COR-L47 (cell line): ENCODE results near the gene PALM3.
"Not testable (repeated sequence)": the region's sequence is repeated elsewhere in the genome, so short reads cannot be mapped to it uniquely, and the experiment has no call there.

Experiments used
- DNase-seq: peaks from one replicate; lab custom pipeline; 2025; lab: John Stamatoyannopoulos, UW

PALM3 gene

GRCh38 chr19:14031719-14032480 is 30.0 kb downstream of the PALM3 start, which contains the start of gene IL27RA:
Gene IL27RA, plus strand, starts transcription at chr19:14031762. Its CDS starts 111 bp downstream, at chr19:14031873.
- peak; percentile 54 for DNase-seq

GRCh38 chr19:14030997-14031718 is 30.7 kb downstream of the PALM3 start:
- DNase-seq: no peak

GRCh38 chr19:14028901-14029300 is 33.0 kb downstream of the PALM3 start:
- no peak for DNase-seq

GRCh38 chr19:14027856-14028450 is 33.9 kb downstream of the PALM3 start, which contains the start of gene RLN3:
Gene RLN3, plus strand, starts transcription at chr19:14028148. Its CDS starts 57 bp downstream, at chr19:14028205.
- DNase-seq: no peak

- not testable (repeated sequence) for DNase-seq
Measured at GRCh38 chr19:14026652-14027192, 35.2 kb downstream of the PALM3 start.

DNA sequence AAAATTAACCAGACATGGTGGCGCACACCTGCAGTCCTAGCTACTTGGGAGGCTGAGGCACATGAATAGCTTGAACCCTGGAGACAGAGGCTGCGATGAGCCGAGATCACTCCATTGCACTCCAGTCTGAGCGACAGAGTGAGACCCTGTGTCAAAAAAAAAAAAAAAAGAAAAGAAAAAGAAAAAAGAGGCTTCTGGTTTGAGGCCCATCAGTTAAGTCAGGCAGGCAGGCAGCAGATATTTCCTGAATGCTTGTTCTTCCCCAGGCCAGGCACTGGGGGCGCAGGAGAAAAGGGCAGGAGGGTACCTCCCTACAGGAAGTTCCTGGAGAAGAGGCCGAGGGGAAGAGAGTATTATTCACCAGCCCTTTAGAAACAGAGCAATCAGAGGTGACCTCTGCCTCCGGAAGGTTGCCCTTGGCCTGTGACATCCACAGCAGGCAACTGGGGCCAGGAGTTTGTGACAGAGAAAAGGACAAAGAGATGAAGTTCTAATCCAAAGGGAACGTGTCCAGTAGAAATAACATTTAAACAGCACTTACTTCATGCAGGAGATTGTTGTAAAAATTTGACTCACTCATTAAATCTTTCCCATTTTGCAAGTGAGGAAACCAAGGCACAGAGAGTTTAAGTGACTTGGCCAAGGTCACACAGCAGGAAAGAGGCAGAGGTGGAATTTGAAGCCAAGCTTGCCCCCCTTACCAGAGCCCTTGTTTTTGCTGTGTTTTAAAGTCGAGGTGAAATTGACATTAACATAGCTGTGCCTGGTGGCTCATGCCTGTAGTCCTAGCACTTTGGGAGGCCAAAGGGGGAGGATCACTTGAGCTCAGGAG is 38.3 kb downstream of the PALM3 start:
- no peak for DNase-seq

DNA sequence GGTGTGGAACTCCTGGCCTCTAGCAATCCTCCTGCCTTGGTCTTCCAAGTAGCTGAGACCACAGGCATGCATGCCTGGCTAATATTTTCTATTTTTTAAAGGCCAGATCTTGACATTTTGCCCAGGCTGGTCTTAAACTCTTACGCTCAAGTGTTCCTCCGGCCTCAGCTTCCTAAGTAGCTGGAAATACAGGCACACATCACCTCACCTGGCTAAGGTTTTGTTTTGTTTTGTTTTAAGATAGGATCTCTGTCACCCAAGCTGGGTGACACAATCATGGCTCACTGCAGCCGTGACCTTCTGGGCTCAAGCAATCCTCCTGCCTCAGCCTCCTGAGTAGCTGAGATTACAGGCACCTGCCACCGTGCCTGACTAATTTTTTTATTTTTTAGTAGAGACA is 39.4 kb downstream of the PALM3 start:
- no peak for DNase-seq

DNA sequence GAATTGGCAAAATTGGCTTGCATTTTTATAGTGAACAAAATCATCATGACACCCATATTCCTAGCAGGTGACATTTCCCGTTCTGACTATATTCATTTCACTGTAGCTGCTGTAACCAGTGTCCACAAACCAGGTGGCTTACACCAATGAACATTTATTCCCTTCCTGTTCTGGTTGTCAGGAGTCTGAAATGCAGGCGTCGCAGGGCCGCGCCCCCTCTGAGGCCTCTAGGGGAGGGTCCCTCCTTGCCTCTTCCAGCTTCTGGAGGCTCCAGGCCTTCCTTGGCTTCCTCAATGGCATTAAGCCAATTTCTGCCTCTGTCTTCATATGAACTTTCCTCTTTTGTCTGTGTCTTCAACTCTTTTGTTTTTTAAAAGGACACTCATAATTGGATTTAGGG is 40.4 kb downstream of the PALM3 start:
- DNase-seq: no peak

GRCh38 chr19:14019739-14020138 is 42.1 kb downstream of the PALM3 start:
- not testable (repeated sequence) for DNase-seq

GRCh38 chr19:14019100-14019499 is 42.8 kb downstream of the PALM3 start:
- no peak for DNase-seq

DNA sequence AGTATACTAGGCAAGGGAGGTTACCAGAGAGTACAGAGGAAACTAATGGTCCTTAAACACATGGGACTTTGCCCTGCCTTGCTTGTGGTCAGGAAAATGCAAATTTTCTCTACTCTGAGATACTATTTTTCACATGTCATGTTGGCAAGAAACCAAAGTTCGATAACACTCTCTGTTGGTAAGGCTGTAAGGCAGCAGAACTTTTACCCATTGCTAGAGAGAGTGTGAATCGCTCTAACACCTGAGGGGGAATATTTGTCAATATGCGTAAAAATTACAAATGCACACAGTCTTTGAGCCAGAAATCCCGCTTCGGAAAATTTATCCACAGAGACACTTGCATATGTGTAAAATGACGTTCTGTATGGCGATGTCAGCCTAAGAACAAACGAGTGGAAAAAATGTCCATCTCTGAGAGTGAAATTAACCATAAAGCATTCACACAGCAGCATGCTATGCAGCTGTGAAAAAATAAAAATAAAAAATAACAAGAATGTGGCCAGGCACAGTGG is 46.3 kb downstream of the PALM3 start:
- no peak for DNase-seq

DNA sequence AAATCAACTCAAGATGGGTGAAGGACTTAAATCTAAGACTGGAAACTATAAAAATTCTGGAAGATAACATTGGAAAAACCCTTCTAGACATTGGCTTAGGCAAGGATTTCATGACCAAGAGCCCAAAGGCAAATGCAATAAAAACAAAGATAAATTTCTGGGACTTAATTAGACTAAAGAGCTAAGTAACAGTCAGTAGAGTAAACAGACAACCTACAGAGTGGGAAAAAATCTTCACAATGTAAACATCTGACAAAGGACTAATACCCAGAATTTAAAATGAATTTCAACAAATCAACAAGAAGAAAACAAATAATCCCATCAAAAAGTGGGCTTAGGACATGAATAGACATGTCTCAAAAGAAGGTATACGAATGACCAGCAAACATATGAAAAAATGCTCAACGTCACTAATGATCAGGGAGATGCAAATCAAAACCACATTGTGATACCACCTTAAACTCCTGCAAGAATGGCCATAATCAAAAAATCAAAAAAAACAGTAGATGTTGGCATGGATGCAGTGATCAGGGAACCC is 49.4 kb downstream of the PALM3 start:
- no peak for DNase-seq

DNA sequence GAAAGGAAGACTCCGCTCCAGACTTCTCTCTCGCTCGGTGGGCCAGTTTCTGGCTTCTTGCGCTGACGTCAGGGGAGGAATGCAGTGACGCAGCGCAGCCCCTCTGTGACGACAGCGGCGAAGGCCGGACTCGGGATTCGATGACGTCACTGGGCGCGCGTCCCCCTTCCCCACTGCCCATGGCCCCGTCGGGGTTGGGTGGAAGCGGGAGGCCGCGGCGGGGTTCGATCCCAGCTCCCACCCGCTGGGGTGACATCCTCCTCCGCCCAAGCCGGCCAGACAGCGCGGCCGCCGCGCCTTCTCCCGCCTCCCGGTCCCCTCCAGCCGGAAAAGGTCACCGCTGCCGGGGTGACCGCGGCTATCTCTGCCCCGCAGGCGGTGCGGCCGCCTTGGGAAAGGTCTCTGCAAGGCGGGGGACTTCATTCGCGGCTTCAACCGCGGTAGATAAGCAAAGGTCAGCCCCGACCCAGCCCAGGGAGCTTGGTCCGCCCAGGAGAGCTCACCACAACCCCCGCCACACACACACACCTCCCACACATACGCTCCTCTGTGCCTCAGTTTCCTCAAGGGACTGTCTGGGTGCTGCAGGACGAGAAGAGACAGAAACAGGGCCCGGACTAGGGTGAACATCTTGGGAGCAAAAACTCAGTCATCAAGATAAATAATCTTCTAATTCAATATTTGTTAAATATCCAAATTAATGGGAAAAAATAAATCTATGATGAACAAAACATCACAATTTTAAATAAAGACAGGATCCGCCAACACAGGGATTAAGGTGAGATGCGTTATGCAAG is 54.9 kb downstream of the PALM3 start:
- peak; percentile 94 for DNase-seq

DNA sequence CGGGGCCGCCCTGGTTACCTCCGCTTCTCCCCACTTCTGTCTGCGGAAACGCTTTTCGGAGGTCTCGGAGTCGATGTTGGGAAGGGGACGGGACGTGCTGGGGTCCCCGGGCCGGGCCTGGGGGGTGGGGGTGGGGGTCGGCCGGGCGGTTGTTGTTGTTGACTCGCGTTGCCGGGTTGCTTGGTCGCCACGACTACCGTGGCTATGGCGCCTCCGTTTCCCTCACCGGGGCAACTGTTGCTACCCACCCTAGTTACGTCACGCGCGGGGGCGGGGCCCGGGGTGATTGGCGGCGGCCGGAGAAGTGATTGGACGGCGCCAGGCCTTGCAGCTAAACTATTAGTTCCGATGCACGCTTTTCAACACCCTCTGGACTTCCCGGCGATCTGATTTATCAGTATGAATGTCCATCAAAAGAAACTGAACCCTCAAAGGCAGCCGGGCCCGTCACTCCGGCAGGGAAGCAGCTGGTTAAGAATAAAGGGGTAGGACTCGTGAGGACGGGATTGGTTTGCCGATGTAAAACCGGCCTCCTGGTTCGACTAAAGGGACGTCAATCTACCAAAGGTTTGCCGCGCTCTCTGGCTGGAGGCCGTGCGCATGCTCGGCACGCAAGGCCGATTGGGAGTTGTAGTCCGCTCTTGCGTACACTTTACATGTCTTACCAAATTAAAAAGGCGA is 55.7 kb downstream of the PALM3 start, which contains the start of gene RFX1:
TSS of gene RFX1 (minus strand) at position 236 of the 681 bp plus-strand sequence. CDS start 12,477 bp downstream, outside the sequence.
- DNase-seq: peak; percentile 99

DNA sequence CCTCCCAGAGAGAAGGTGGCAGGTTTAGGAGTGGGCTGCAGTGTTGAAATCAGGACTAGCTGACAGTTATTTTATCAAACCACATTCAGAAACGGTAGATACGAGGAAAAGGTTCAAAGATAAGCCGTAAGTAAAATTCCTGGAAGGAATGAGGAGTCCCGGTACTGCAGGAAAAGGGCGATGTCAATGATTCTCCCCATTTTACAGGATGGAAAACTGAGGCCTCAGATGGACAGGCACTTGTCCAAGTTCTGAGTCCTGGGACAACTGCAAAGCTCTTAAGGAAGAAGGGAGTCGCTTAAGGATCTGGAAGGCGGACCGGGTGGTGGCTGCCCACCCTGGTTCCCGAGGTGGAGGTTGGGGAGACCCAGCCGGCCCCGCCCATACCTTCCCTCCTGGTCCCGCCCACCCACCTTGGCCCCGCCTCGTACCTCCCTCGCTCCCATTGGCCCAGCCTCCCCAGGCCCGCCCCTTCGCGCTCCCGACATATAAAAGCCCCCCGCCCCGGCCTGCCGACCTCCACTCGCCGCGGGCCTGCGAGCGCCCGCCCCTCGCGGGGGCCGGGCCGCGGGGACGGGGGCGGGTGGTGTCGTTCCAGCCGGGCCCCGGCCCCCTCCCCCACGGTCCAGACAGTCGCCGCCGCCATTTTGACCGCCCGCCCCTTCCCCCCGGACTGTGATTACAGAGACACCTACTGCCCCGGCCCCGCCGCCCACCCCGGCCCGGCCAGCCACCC is 56.4 kb downstream of the PALM3 start:
- DNase-seq: peak; percentile 80

DNA sequence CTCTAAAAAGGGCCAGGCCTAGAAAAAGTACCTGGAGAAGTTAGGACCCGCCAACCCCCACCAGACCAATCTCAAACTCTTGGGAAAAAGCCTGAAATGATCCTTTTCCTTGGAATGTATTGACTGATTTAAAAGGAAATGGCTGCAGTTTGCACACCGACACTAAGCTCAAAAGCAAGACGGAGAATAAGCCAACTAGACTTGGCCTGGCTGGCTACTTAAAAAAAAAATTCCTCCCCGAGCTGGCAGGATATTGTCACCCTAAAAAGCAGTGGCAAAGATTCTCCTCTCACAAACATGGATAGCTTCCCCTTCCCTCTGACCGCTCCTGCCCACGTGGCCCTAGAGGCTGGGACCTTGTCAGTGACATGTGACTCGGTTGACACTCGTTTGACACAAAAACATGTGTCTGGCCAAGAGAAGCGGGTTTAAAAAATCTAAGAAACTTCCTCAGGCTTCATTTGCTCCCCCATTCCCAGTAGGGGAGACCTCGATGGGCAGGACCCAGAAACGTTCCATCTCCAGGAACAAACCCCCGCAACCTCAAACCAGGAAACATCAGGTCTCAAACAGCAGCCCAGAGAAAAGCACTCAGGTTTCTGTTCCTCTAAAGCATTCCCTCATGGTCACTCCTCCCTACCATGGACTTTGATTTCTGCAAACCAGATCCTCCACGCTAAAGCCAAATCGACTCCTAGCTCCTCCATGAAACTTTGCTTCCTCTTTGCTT is 57.1 kb downstream of the PALM3 start:
- DNase-seq: no peak
